IPS DF 19.7 (cell line): ENCODE results near the gene MS4A10.

Experiments used
- DNase-seq: peaks from one replicate; pipeline ENCODE4 v3.0.0-alpha.2; 2013; ENCODE audit warnings: low read depth, low spot score

The MS4A10 gene

DNA sequence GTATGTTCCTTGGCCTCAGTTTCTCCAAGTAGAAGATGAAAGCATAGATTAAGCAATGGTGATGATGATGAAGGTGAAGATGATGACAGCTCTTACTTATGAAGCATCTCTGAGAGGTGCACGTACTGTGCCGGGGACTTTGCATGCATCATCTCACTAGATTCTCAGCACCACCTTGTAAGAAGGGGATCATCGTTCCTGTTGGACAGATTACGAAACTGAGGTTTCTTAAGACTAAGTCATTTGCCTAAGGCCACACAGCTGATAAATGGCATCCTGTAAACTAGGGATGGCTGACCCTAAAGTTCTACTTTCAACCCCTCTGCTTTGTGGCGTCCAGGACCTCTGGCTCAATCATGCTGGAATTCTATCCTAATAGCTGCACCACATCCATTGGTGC lies 19.8 kb upstream of the MS4A10 start:
- DNase-seq, result no peak

DNA sequence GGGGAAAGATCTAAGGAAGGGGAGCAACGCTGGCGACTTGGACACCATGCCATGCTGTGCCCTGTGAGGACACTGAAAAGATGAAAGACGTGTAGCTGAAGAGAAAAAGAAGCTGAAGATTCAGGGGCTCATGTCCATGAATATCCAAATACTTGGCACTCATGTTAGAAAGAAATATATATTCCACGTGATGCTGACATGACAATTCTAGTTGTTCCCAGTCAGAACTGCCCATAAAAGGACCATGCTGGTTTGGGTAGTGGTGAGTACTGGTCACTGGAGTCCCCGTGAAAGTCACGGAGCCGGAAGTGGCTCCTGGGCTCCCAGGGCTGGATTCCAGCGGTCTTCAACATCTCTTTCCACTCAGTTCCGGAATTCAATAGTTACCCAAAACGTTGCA lies 18.6 kb upstream of the MS4A10 start:
- no peak for DNase-seq

DNA sequence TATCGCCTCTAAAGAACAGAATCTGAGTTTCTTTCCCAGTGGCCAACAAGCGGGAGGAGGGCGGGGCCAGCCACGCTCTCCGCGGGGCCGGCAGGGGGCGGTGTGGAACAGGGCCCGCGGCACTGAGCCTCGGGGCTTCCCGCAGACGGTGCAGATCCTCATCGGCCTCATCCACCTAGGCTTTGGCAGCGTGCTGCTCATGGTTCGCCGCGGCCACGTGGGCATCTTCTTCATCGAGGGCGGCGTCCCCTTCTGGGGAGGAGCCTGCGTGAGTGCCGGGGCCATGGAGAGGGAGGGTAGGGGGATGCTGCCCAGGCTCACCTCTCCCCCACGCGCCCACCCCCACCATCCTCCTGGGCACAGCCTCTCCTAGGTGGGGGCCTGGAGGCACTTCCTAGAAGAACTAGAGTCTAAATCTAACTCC lies 17.7 kb upstream of the MS4A10 start:
- DNase-seq, result peak; percentile 47

- DNase-seq, result no peak
Measured at GRCh38 chr11:60768202-60768601, 16.9 kb upstream of the MS4A10 start.

DNA sequence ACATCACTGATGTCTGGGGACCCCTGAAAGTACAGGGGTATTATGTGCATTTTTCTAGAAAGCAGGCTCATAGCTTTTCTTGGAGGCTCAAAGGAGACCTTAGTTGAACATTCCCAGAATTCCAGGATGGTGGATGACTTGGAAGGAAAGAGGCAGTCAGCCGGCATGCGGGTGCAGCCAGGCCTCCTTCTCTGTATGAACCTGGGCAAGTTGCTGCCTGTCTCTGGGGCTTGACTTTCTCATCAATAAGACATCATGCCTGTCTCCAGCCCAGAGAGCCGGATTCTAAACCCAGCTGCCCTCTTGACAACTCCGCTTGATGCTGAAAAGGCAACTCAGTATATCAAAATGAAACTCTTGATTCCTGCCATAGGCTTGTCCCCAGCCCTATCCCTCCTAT lies 15.9 kb upstream of the MS4A10 start:
- DNase-seq, result no peak

- DNase-seq, result no peak
Measured at GRCh38 chr11:60769811-60770210, 15.3 kb upstream of the MS4A10 start.

DNA sequence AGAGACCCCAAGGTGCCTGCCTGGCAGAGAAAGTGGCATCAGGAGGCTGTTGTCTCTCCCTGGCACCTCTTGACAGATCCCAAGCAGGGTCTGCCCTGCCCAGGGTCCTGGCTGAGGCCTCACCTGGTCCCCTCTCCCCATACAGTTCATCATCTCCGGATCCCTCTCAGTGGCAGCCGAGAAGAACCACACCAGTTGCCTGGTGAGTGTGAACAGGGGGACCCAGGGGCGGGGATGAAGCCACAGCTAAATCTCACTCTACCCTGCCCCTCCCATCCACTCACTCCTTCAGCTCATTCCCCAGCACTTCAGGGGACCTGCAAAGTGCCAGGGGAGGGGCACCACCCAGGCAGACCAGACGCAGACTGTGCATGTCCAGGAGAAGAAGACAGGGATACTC lies 14.0 kb upstream of the MS4A10 start:
- DNase-seq, result no peak

GRCh38 chr11:60771879-60772525 lies 13.1 kb upstream of the MS4A10 start:
- no peak for DNase-seq

- no peak for DNase-seq
Measured at GRCh38 chr11:60772666-60773065, 12.5 kb upstream of the MS4A10 start.

DNA sequence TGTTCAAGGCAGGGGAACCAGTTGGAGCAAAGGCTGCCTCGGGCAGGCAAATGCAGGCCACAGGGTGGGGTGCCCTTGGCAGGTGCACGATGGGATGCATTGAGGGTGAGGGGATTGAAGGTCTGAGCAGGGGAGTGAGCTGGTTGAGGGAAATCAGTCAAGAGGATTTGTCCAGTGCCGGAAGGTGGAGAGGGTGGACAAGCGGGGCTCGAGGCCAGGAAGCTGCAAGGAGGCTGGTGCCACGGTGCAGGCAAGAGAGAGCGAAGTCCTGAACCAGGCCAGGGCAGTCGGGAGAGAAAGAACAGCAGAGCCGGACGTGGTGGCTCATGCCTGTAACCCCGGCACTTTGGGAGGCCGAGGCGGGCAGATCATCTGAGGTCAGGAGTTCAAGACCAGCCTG lies 10.4 kb upstream of the MS4A10 start:
- no peak for DNase-seq

GRCh38 chr11:60775420-60775961 lies 9.6 kb upstream of the MS4A10 start:
- DNase-seq, result peak; percentile 75

GRCh38 chr11:60776167-60776566 lies 9.0 kb upstream of the MS4A10 start:
- DNase-seq, result no peak

GRCh38 chr11:60777106-60777505 lies 8.0 kb upstream of the MS4A10 start:
- no peak for DNase-seq

DNA sequence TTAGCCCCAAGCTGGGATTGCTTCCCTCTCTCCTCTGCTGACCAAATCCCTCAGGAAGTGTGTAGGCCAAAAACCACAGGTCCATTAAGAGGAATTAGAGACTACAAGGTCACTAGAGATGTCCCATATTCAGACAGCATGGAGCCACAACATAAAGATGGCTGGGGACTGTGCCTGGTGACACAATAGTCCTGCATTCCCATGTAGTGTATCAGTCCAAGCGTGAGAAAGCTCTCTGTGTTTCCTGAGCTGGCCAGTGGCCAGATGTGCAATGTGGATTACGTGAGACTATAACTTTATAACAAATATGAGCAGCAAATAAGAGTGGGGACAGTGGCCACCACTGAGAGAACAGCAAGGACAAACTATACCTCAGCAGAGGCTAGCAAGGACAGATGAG lies 7.6 kb upstream of the MS4A10 start:
- DNase-seq, result no peak

- no peak for DNase-seq
Measured at GRCh38 chr11:60780065-60780464, 5.1 kb upstream of the MS4A10 start.

DNA sequence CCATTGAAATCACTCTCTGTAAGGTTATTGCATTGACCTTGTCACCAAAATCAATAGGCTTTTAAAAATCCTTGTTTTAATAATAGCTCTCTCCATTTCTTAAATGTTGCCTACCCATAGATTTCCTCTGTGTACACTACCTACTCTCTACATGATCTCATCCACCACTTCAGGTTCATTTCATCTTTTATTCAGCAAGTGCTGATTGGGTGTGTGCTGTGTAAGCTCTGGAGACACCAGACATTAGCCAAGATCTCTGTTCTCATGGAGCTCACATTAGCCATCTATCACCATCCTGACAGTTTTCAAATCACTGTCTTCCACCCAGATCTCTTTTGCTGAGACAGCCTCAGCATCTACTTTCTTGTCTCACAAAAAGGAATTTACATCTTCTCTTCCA lies 4.4 kb upstream of the MS4A10 start:
- DNase-seq, result no peak

GRCh38 chr11:60781286-60781980 lies 3.7 kb upstream of the MS4A10 start:
- no peak for DNase-seq

GRCh38 chr11:60781981-60782316 lies 3.2 kb upstream of the MS4A10 start:
- no peak for DNase-seq

- no peak for DNase-seq
Measured at GRCh38 chr11:60782393-60783140, 2.6 kb upstream of the MS4A10 start.

GRCh38 chr11:60783141-60783484 lies 2.0 kb upstream of the MS4A10 start:
- DNase-seq, result no peak

GRCh38 chr11:60783911-60784310 lies 1.2 kb upstream of the MS4A10 start:
- no peak for DNase-seq

GRCh38 chr11:60785806-60786361 lies 751 bp downstream of the MS4A10 start:
- DNase-seq, result no peak
